ENCODE data around the gene ITGBL1. TPM values are rescaled to one million over a fixed set of nuclear protein-coding genes. Genes with fewer than 3 reads are reported as not detected.

Gene ITGBL1
- total and polyA plus RNA-seq, 2 of the 13 experiments (the other 11 are each of a cell fraction or from before 2014, with no cell fraction given) = 0.02 TPM; not detected in 1

DNA sequence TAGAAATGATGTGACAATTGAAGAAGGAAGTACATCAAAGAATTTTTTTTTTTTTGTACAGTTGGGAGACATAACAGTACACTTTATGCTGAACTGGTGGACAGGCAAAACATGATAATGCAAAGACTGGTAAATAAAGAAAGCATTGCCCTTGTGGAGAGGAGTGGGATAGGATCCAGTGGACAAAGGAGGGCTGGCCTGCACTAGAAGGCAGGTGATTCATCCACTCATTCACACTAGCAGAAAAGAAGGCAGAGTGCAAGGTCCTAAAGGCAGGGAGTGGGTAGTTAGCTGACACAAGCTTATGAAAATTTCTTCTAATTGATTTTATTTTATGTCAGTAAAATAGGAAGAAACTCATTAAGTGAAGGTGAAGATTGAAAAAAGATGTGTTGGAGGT is 18.6 kb upstream of the ITGBL1 start (continued):
- TF ChIP-seq SYNCRIP (IDR thresholded peaks at IDR 0.05; ENCODE audit: insufficient read depth, low read depth, low read length) (no peak), IKZF1 (IDR thresholded peaks at IDR 0.05) (no peak), ZNF335 (CRISPR knock-in tag; IDR thresholded peaks at IDR 0.05) (no peak), KDM2A (CRISPR knock-in tag; IDR thresholded peaks at IDR 0.05; ENCODE audit: borderline replicate concordance, low read depth) (no peak), NCOA5 (CRISPR knock-in tag; IDR thresholded peaks at IDR 0.05) (no peak)

DNA sequence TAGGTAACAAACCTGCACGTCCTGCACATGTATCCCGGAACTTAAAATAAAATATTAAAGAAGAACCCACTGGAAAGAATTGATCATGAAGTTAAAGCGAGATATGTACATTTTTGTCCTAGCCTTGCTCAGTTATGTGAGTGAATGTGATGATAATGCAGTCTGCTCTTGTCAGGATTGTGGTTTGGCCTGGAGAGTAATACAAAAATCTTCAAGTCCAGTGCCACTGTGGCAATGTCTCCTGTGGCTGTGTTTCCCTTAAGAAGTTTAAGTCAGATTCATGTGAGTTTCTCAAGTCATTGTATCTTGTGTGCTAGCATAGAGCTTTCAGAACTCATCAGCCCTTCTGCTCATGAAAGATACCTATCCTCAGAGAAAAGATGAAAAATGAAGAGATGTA is 18.0 kb upstream of the ITGBL1 start:
- Histone ChIP-seq H3K27ac (ENCODE audit: extremely low read length, insufficient read depth, low read length) (no peak overlapping the region), H2AFZ (ENCODE audit: low read length) (no peak overlapping the region), H3K4me3 (replicated peaks in 1 of 3; ENCODE audit: insufficient read depth in 1 of 3, low read depth in 2 of 3, low read length in 3 of 3) (no peak overlapping the region), H3K4me1 (ENCODE audit: insufficient read depth, low read length) (no peaks in the 10 kb centered on the region), H4K20me1 (ENCODE audit: insufficient read depth, low read length) (no peaks in the 10 kb centered on the region), H3K4me2 (ENCODE audit: low read depth, low read length) (no peak overlapping the region), H3K9me3 (ENCODE audit: low read length) (no peaks in the 10 kb centered on the region), H3K79me2 (ENCODE audit: insufficient read depth, low read length) (no peaks in the 10 kb centered on the region), H3K9ac (ENCODE audit: insufficient read depth, low read depth, low read length) (no peak overlapping the region), H3K36me3 (replicated peaks in 1 of 2; ENCODE audit: control insufficient read depth in 1 of 2, insufficient read depth in 2 of 2, low read length in 2 of 2) (no peaks in the 10 kb centered on the region), H3K27me3 (ENCODE audit: control insufficient read depth in 1 of 2, insufficient read depth in 2 of 2, low read length in 2 of 2) (0 out of 5 replicates have a peak, but pooled peaks cover 0 to 1% of the 10 kb centered on the region in 2 experiments)
- DNase-seq (ENCODE audit: low spot score) (no peak), FAIRE-seq (no peak), ATAC-seq (no peak)
- ChIA-PET CTCF (ENCODE audit: low intra/inter-chr PET ratio, low total read pairs) (no interaction called here), POLR2A (no interaction called here)
- intact Hi-C loops (cut with micrococcal nuclease; ENCODE audit: unreplicated experiment) (no loop called here), in situ Hi-C loops (cut with HindIII; ENCODE audit: extremely low pct_ligation_motif_present, low pct_unique_long_range_greater_than_20kb) (no loop called here)
- no peak for TF ChIP-seq ZNF737 (CRISPR knock-in tag; IDR thresholded peaks at IDR 0.05; ENCODE audit: borderline replicate concordance)
- TF ChIP-seq ZBTB8A (CRISPR knock-in tag; IDR thresholded peaks at IDR 0.05; ENCODE audit: borderline replicate concordance, low read depth) = no peak
- no peak for TF ChIP-seq ZNF24 (IDR thresholded peaks at IDR 0.05)
- TF ChIP-seq, protein P1, sequence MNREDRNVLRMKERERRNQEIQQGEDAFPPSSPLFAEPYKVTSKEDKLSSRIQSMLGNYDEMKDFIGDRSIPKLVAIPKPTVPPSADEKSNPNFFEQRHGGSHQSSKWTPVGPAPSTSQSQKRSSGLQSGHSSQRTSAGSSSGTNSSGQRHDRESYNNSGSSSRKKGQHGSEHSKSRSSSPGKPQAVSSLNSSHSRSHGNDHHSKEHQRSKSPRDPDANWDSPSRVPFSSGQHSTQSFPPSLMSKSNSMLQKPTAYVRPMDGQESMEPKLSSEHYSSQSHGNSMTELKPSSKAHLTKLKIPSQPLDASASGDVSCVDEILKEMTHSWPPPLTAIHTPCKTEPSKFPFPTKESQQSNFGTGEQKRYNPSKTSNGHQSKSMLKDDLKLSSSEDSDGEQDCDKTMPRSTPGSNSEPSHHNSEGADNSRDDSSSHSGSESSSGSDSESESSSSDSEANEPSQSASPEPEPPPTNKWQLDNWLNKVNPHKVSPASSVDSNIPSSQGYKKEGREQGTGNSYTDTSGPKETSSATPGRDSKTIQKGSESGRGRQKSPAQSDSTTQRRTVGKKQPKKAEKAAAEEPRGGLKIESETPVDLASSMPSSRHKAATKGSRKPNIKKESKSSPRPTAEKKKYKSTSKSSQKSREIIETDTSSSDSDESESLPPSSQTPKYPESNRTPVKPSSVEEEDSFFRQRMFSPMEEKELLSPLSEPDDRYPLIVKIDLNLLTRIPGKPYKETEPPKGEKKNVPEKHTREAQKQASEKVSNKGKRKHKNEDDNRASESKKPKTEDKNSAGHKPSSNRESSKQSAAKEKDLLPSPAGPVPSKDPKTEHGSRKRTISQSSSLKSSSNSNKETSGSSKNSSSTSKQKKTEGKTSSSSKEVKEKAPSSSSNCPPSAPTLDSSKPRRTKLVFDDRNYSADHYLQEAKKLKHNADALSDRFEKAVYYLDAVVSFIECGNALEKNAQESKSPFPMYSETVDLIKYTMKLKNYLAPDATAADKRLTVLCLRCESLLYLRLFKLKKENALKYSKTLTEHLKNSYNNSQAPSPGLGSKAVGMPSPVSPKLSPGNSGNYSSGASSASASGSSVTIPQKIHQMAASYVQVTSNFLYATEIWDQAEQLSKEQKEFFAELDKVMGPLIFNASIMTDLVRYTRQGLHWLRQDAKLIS (CRISPR knock-in tag; IDR thresholded peaks at IDR 0.05) = no peak
- BruUV-seq (replicated peaks) = no TSS peak
- WGBS (ENCODE audit: low lambda C conversion rate) = 0% methylated on average over 3 of the region's 3 CpGs

Data from HepG2 (cell line).